ENCODE results near the gene MAPK8.

The MAPK8 gene

DNA sequence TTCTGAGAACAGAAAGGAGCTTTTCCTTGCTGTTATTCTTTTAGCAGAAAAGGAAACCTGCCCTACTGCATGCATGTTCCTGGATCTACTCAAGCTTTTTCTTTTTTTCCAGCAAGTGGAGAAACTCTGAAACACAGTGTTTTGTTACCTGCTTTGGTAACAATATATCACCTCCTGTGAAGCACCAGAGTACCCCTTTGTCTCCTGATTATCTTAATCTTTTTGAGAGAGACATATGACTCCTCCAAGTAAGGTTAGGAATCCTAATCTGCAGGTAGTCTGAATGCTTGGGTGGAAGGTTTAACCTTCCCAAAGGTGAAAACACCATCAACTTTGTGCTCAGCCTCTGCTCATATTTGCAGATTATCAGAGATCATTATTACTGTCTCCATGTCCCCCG is 93.1 kb downstream of the MAPK8 start:
- DNase-seq (ENCODE audit: extremely low read depth, low read depth), result no peak
- TF ChIP-seq CTCF (IDR thresholded peaks at IDR 0.05; ENCODE audit: low read depth, low read length), result no peak

DNA sequence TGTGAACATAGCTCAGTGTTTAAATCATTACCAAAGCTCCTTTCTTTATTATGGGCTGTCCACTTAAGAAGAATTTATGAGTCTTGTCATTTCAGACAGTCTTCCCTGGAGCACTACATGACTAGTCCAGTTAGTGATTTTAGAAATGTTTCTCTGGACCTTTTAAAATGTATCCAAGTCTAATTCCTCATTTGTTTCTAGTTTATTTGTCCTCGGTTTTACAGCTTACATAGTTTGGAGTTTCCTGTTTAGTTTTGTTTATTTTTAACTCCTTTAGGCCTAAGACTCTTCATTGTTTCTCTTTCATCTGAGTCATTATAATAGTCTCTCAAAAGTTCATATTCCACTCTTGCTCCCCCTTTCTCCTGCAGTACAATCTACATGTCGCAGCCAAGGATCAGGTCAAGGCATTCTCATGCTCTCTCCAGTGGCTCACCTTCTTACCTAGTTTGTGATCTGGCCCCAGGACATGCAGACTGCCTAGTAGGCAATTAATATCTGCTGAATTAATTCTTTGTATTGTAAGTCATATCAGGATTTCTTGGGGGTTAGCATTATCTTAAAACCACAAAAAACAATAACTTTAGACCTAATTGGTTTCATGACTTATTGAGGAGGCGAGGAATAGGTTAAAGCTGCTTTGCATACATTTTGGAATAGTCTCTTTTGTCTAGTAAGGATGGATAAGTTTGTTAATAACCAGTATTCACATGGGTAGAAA is 93.8 kb downstream of the MAPK8 start:
- peak; percentile 20 for DNase-seq (ENCODE audit: extremely low read depth, low read depth)
- TF ChIP-seq CTCF (IDR thresholded peaks at IDR 0.05; ENCODE audit: low read depth, low read length), result no peak; the same call in 1 of the 2 replicates

DNA sequence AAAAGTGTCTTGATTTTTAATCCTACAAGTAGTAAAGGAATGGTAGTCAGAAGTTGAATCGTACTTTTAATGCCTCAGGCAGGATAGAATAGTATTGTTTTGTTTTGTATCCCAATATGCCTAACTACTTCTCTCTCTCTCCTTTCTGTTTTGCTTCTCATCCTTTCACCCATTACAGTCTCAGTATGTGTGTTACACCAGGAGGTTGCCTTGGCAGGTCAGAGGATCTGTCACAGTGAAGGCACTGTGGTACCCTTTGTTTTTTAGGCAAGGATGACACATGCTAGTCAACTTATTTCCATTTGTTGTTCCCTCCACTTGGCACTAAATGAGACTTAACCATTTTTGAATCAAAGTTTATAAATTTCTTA is 94.4 kb downstream of the MAPK8 start:
- DNase-seq (ENCODE audit: extremely low read depth, low read depth), result no peak
- no peak for TF ChIP-seq CTCF (IDR thresholded peaks at IDR 0.05; ENCODE audit: low read depth, low read length)

GRCh38 chr10:48404646-48405045 is 98.2 kb downstream of the MAPK8 start:
- TF ChIP-seq CTCF (IDR thresholded peaks at IDR 0.05; ENCODE audit: low read depth, low read length), result no peak
- DNase-seq (ENCODE audit: extremely low read depth, low read depth), result peak; percentile 52

GRCh38 chr10:48406204-48406603 is 99.7 kb downstream of the MAPK8 start:
- no peak for DNase-seq (ENCODE audit: extremely low read depth, low read depth)
- TF ChIP-seq CTCF (IDR thresholded peaks at IDR 0.05; ENCODE audit: low read depth, low read length), result no peak

- no peak for TF ChIP-seq CTCF (IDR thresholded peaks at IDR 0.05; ENCODE audit: low read depth, low read length)
- DNase-seq (ENCODE audit: extremely low read depth, low read depth), result no peak
Observed at GRCh38 chr10:48406658-48407057, 100.2 kb downstream of the MAPK8 start.

GRCh38 chr10:48410503-48410902 is 104.0 kb downstream of the MAPK8 start:
- no peak for TF ChIP-seq CTCF (IDR thresholded peaks at IDR 0.05; ENCODE audit: low read depth, low read length)
- DNase-seq (ENCODE audit: extremely low read depth, low read depth), result no peak

All from AG09319 (cell line).